NCI-H345 treated with DMSO at 0.1 percent for 48 hours (cell line): ENCODE results near the gene DNM3.
A peak's percentile ranks its signal among the peaks of the same experiment; 100 is the strongest.
"Not testable (repeated sequence)": the region's sequence is repeated elsewhere in the genome, so short reads cannot be mapped to it uniquely, and the experiment has no call there.

ENCODE experiments used
- DNase-seq: peaks from one replicate; lab custom pipeline; 2025; ENCODE audit not compliant: unreplicated experiment; lab: John Stamatoyannopoulos, UW

Gene DNM3

GRCh38 chr1:171841050-171841910 lies at the start of gene DNM3:
DNM3 (plus strand) TSS chr1:171841498; CDS start chr1:171841657, 159 bp downstream.
- peak; percentile 65 for DNase-seq

- DNase-seq = no peak
Observed at GRCh38 chr1:171792656-171793369, 48.5 kb upstream of the DNM3 start.

- no peak for DNase-seq
Observed at GRCh38 chr1:171793636-171794035, 47.7 kb upstream of the DNM3 start.

- DNase-seq = no peak
Observed at GRCh38 chr1:171794085-171794484, 47.2 kb upstream of the DNM3 start.

DNA sequence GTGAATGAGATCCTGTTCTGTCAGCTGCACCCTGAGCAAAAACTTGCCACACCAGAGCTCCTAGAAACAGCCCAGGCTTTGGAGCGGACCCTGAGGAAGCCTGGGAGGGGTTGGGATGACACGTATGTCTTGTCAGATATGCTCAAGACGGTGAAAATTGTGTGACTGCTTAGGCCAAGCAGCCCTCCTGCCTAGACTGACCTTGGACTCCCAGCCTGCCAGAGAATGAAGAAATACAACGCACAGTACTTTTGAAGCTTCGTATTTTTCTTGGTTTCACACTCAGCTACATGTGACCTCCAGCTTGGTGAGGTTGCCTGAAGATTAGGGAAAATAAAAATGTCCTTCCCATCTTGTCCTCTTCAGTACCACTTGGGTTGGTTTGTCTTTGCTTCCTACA lies 44.7 kb upstream of the DNM3 start:
- no peak for DNase-seq

GRCh38 chr1:171798311-171798710 lies 43.0 kb upstream of the DNM3 start:
- no peak for DNase-seq

DNA sequence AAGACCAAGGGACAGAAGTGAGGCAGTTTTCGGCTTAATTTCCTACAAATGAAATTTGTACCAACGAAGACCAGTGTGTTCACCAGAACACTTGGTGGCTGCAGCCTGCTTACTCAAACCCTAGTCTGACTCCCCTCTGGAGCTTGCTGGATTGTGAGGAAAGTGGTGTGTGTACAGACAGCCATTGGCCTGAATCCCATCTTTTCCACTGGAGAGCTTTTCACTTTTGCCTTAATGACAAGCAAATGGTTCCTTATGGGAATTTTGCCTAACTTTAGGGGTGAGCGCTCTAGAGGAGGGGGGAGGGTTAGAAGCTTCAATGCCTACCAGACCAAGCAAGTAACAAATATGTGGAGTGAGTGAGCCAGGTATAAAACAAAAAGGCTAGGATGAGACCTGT lies 42.5 kb upstream of the DNM3 start:
- DNase-seq = no peak

DNA sequence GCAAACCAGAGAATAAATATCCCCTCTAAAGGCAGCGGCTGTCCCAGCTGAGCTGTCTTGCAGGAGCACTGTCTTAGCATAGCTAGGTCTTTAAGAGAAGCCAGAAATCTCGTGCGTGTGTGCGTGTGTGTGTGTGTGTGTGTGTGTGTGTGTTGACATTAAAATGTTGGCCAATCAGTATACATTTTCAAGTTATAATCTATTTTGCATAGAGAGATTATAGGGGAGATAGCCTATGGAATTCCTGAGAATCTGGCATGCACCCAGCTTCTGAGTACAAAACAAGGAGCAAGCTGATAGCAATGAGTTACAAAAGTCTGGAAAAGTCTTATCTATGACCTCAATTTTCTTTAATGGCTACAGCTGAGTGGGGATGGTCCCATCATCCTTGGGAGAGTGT lies 42.1 kb upstream of the DNM3 start:
- no peak for DNase-seq

GRCh38 chr1:171799698-171800097 lies 41.6 kb upstream of the DNM3 start:
- DNase-seq = not testable (repeated sequence)

DNA sequence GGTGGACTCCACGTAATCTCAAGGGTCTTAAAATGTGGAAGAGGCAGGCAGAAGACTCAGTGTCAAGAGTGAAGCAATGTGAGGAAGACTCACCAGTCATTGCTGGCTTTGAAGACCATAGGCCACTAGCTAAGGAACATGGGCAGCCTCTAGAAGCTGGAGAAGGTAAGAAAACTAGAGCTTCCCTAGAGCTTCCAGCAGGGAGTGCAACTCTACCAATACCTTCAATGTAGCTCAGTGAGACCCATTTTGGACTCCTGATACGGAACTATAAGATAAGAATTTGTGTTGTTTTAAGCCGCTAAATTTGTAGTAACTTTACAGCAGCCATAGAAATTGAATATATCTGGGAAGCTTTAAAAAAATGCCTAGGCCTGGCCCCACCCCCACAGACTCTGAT lies 41.0 kb upstream of the DNM3 start:
- DNase-seq = no peak

DNA sequence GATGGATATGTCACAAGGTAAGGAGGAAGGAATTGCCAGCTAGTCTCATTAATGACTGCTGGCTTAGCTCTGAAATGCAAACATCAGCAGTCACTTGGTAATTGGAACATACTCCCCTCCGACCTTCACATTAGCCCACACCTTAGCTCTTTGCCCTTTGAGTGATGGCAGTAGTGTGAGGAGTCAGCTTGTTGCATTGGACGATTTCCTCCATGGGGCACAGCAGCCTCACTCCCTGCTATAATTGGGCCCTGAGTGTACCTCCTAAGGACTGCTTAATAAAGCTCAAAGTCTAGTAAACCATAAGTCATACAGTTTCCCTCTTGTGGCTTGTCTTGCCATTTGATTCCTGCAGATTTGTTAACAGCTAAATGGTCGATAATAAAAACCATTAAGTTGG lies 40.4 kb upstream of the DNM3 start:
- no peak for DNase-seq

DNA sequence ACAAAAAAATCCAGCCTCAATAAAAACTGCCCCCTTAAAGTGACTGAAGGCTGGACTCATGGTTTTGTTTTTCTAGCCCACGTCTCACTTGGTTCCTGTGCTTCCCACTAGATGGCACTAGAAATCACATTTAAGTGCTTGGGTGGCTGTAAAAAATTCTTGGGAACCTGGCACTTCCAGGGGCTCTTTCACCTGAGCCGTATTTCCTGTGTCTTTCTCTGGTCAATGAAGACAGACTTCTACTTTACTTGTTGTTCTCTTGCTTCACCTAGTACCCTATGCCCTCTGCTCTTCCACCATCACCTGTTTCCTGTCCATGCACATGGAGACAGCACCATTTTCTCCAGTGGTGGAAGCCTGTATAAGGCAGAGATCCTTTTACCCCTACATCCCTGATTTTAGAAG lies 39.8 kb upstream of the DNM3 start:
- DNase-seq = peak; percentile 26

DNA sequence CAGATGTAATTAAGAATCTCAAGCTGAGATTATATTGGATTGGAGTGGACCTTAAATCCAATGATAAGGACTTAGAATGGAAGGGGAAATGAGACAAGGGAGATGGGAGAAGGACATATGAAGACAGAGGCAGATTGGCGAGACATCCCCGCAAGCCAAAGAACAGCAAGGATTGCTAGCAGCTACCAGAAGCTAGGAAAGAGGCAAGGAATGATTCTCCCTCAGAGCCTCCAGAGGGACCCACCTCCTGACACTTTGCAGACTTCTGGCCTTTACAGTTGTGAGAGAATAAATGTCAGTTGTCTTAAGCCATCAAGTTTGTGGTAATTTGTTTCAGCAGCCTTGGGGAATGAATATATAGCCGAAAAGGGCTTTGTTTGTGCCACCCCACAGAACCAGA lies 39.1 kb upstream of the DNM3 start:
- DNase-seq = no peak

- DNase-seq = no peak
Observed at GRCh38 chr1:171803045-171803444, 38.3 kb upstream of the DNM3 start.

DNA sequence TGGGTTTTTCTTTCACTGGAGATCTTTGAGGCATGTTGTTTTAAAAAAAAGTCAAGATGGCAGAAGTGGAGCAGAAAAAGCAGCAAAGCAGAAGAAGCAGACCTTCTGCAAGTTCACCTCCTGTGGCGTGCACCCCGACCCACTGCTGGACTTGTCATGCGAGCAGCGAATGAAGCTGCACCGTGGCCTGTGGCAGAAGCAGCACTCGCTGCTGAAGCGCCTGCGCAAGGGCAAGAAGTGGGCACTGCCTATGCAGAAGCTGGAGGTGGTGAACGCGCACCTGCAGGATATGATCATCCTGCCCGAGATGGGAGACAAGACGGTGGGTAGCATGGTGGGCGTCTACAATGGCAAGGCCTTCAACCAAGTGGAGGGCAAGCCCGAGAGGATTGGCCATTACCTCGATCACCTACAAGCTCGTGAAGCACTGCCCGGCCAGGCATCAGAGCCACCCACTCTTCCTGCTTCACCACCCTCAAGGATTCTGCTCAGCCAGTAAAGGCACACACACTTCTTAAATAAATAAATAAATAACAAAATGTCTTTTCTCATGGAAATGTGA lies 37.8 kb upstream of the DNM3 start:
- no peak for DNase-seq

GRCh38 chr1:171805395-171806115 lies 35.7 kb upstream of the DNM3 start:
- no peak for DNase-seq

DNA sequence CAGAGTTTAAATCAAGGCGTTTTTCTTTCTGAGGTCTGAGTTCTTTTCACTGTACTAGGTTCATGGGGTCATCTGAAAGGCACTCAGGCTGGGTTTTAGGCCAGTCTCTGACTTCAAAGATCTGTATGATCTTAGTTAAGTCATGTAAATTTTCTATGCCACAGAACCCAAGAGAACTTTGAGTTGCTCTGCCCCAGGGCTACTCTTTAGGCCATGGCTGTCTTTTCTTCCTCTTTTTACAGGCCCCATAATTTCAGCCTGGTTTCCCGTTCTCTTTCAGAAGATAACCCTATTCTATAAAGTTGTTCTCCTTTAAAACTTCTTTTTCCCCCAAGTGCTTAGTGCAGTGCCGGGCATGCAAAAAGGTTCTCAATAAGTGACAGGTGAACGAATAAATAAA lies 33.7 kb upstream of the DNM3 start:
- no peak for DNase-seq

- no peak for DNase-seq
Observed at GRCh38 chr1:171809834-171810233, 31.5 kb upstream of the DNM3 start.

DNA sequence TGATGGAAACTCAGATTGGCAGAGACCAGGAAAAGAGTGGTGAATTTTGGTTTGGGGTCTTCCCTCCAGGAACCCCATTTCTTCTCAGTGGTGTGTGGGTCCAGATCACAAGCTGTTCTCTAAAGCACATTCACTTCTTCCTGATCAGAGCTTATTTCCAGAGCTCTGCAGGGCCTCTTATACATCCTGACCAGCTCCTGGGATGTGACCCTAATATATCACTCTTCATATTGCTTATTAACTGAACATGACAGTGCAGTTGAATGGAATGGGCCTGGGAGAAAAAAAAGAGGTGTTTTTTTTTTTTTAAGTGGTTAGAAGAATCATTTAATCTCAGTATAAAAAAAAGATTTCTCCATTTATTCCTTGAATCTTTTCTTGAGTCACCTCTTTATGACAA lies 29.6 kb upstream of the DNM3 start:
- no peak for DNase-seq

DNA sequence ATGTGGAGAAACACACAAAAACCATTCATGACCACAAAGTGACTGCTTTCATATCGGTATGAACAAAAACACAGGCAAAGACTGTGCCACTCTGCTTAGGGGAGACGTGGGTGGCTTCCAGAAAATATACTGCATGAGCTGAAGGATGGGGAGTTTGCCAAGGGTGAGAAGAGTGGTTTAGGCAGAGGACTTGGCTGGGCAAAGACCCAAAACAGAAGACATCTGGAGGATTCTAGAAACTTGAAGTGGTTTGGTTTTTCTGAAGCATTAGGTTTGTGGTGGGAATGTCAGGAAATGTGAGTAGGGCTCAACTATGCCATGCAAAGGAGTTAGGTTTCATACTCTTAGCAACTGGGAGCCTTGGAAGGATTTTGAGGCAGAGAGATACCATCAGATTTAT lies 26.6 kb upstream of the DNM3 start:
- DNase-seq = no peak

GRCh38 chr1:171816300-171816901 lies 24.9 kb upstream of the DNM3 start:
- DNase-seq = no peak
